Colon (tissue), 2 donors: ENCODE measurements around the gene DNAH9.

Experiments used
- FAIRE-seq: peaks from 2 replicates; lab custom pipeline; 2012; peaks lifted over from hg19 to GRCh38; lab: Jason Lieb, UNC
- donor health status: control.
- donor health status: control.

Gene DNAH9

GRCh38 chr17:11852231-11852630, 254.0 kb downstream of the DNAH9 start:
- no peak for FAIRE-seq

- no peak for FAIRE-seq
These were observed 254.6 kb downstream of the DNAH9 start for GRCh38 chr17:11852912-11853311.

DNA sequence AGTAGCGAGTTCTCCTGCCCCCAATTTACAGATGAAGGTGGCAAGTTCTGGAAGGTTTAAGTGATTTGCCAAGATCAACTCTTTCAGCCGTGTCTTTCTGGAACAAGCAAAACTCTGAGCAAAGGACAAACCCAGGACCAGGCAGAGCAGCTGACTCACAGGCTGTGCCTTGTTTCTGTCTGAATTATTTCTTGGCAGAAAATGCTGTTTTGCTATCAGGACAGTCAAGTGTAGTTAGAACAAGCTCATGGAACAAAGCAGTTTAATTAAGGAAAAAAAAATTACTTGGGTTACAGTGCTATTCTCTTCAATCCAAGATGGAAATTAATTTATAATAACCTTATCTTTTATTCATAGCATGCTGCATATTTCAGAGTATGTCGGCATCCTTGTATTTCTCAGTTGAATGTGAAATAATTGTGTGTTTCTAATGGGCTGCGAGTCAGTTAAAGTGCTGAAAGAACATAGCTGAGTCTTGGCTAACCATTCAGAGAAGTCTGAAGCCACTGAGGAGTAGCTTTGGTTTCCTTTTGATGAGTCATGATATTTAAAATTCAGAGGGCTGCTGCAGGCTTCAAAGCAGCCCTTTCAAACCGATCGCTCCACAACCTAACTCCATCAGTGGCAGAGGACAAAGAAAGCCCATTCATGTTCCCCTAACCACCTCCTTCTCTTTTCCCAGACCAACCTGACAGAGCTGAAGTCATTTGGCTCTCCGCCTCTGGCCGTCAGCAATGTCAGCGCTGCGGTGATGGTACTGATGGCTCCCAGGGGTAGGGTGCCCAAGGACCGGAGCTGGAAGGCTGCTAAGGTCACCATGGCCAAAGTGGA, 255.3 kb downstream of the DNAH9 start:
- FAIRE-seq: no peak

GRCh38 chr17:11855306-11855705, 257.0 kb downstream of the DNAH9 start:
- FAIRE-seq: peak; percentile 58

DNA sequence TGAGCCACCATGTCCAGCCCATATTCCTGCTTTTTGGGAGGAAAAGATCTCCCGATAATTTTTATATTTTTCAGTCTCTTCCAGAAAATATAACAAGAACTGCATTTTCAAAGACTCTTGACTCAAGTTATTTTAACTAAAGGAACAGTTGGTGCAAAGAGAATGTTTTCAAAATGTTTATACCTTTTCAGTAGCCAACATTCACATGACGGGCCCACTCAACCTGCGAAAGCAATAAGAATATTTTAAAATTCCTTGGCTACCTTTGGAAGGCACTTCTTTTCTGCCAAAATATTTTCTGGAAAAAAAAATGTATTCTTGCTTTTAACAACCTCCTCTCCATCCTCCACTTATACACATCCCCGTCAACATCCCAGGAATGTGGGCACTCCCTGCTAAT, 258.7 kb downstream of the DNAH9 start:
- FAIRE-seq: no peak

- no peak for FAIRE-seq
These were observed 271.6 kb downstream of the DNAH9 start for GRCh38 chr17:11869680-11870394.

- FAIRE-seq: no peak
These were observed 273.5 kb downstream of the DNAH9 start for GRCh38 chr17:11871773-11872172.

DNA sequence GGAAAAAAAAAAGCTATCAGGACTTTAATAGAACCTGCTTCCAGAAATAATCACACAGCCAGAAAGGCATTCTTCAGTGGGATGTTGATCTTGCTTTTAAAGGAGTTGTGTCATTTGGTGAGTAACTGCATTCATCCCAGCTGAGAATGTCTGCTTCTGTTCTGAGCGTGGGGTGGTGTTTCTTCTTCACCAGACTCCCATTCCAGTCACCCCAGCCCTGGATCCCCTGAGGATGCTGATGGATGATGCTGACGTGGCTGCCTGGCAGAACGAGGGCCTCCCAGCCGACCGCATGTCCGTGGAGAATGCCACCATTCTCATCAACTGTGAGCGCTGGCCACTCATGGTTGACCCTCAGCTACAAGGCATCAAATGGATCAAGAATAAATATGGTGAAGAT, 276.5 kb downstream of the DNAH9 start:
- no peak for FAIRE-seq

GRCh38 chr17:11880714-11881113, 282.4 kb downstream of the DNAH9 start:
- no peak for FAIRE-seq

DNA sequence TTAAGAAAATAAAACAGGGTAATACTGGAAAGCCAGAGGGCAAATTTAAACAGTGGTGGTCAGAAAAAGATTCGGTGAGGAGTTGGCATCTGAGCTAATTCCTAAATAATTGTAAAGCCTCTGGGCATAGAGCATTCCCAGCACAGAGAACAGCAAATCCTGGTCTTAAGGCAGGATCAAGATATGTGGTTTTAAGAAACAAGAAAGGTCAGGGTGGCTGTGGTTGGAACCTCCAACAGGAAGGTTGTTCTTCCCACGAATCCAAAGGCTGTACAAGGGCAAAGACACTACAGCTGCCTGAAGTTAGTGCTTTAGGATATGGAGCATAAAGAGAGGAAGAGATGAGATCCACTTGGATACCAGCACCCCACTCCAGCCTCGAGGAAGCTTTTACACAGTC, 284.4 kb downstream of the DNAH9 start:
- FAIRE-seq: no peak

DNA sequence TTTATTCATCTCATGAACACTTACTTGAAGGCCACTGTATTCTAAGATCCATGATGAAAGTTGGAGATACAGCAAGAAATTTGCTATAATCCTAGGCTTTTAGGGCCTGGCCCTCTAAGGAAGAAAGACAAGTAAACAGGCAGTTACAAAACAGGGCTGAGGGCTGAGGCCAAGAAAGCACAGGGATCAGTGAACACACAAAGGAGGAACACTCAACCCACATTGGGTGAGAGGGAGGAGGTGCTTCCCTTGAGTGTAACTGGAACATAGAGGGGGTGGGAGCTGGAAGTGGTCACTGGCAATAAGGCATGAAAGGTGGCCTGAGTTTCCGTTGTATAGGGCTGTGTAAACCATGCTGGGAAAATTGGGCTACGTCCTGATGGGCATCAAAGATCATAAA, 286.8 kb downstream of the DNAH9 start:
- no peak for FAIRE-seq

DNA sequence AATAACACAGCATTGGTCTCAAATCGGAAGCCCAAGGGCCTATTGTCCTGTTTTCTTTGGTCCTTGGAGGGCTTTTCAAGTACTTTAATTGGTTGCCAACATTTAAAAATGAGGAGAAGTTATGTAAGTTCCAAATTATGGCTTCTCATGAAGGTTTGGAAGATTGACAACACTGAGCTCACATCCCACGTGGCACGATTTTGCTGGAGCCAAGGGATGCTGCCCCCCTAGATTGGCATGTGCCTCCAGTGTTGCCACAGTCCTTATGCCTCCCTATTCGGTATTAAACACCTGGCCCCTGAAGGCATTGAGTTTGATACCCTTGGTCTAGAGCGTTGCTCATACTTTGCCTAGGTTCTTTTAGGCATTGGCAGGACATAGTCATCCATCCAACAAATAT, 291.0 kb downstream of the DNAH9 start:
- FAIRE-seq: no peak

- FAIRE-seq: no peak
These were observed 295.6 kb downstream of the DNAH9 start for GRCh38 chr17:11893862-11894261.

DNA sequence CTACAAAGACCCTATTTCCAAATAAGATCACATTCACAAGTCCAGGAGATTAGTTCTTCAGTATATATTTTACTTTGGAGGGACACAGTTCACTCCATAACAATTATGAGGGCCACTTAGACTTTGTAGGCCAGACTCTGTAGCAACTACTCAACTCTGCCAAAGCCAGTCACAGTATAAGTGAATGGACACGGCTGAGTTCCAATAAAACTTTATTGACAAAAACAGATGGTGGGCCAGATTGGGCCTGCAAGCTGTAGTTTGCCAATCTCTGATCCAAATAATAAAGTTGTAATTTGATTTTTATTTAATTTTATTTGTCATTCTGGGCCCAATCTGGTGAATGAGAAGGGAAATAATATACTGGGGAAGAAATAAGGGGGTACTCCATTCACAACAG, 297.9 kb downstream of the DNAH9 start:
- no peak for FAIRE-seq

GRCh38 chr17:11898526-11899235, 300.4 kb downstream of the DNAH9 start:
- no peak for FAIRE-seq

- no peak for FAIRE-seq
These were observed 301.3 kb downstream of the DNAH9 start for GRCh38 chr17:11899537-11899942.

GRCh38 chr17:11900041-11900476, 301.8 kb downstream of the DNAH9 start:
- no peak for FAIRE-seq

- no peak for FAIRE-seq
These were observed 302.4 kb downstream of the DNAH9 start for GRCh38 chr17:11900655-11901054.

DNA sequence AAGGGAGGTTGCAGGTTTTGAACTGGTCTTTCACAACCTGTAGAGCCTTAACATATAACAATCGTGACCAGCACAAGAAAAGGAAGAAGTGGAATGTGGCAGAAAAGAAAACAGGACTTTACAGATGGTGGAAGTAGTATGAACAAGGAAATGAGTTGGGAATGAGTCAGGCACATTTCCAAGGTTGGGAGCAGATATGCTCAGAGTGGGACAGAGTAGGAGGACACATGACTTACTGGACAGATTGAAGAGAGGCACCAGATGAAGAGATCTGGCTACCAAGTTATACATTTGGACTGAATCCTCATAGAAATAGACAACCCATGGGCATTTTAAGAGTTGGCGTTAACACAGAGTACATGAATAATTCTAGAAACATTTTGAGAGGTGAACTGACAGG, 303.7 kb downstream of the DNAH9 start:
- no peak for FAIRE-seq

DNA sequence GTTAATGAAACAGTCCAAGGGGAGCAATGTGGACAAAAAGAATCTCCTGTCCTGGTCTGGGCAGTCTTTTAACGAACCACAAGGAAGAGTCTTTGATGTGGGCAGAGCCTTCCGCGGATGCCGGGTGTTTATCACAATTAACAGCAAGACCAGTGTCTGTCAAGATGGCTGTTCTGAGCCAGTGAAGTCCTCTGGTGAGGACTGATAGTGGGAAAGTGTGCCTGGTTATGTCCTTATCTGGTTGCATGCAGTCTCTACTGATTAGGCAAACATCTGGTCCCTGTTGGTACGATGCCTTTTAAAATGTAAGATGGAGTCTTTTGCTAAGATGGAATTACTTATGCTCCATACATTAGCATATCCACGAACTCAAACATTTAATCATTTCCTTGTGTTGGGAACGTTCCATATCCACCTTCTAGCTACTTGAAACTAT, 310.5 kb downstream of the DNAH9 start:
- FAIRE-seq: no peak

DNA sequence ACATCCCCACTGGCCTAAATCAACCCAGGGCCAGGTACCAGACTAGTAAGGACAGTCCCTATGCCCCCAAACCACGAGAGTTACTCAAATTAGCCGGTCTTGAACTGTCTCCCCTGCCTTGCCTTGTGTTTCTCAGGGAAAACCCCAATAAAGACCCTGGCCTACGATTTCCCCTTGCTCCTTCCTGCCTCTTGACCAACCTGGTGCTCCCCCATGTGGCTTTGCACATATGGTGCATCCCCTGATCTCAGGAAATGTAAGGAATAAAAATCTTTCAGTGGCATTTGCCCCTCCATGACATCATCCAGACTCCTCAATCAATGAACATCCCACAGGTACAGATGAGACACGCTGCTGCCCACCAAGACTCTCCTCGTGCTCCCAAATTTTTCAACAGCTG, 311.1 kb downstream of the DNAH9 start:
- FAIRE-seq: no peak

- FAIRE-seq: no peak
These were observed 317.8 kb downstream of the DNAH9 start for GRCh38 chr17:11916091-11916490.

DNA sequence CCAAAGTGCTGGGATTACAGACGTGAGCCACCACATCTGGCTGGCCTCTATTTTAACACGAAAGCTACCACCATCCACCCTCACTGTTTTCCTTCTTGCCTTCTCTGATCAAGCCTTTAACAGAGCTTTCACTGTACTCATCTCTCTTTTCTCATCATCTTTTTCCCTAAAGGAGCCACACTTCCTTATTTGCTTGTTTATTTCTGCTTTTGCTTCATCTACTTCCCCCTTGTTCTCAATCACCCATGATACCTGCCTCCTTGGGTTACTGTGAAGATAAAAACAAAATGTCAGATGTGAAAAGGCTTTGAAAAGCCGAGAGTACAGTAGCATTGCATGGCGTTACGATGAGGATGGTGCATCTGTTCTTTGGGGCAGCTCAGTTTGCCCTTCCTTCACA, 319.1 kb downstream of the DNAH9 start:
- FAIRE-seq: no peak
